Stimulated activated CD4-positive, alpha-beta T cell treated with anti-CD3 and anti-CD28 coated beads, Interleukin-1b, Interleukin-23, amount 100 ng/mL, for 48 hours (primary cell): ENCODE measurements around the gene CHAT.

Experiments
- DNase-seq: peaks from one replicate; pipeline ENCODE4 v3.0.0-alpha.2; 2020

The CHAT gene

DNA sequence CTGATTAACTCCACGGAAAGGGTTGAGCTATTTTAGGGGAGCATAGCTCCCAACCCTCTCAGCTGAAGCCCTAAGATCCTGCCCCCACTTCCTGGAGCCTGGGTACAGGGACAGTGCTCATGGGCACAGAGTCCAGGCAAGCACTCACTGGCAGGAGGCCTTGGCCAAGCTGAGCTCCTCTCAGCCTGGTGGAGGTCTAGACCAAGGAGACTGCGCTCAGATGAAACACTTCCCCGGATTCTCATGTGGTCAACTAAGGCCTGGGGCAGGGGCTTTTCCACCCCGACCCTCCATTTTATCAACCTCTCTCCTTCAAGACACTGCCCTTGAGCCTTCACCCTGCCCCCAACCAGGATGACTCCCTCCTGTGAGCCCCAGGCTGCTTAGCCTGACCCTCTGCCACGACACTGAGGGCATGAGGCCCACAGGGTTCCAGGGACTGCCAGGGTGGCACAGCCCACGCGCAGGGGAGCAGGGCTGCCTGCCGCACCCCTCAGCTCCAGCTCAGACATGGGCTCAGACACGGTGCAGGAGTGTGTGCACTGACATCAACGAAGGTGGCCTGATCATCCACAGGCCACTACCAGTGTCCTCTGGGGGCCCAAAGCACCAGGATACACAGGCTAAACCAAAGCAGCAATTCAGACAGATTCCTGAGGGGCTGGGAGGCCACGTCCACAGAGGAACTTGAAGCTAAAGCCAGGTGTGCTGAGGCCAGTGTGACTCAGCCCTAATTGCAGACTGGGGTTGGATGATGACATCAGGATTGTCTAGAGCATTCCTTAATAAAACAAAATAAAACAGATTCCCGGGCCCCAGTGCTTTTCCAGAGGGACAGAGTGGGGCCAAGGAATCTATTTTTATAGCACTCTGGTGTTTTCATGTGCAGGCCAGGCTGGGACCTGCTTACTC is 18.8 kb downstream of the CHAT start:
- DNase-seq = no peak

DNA sequence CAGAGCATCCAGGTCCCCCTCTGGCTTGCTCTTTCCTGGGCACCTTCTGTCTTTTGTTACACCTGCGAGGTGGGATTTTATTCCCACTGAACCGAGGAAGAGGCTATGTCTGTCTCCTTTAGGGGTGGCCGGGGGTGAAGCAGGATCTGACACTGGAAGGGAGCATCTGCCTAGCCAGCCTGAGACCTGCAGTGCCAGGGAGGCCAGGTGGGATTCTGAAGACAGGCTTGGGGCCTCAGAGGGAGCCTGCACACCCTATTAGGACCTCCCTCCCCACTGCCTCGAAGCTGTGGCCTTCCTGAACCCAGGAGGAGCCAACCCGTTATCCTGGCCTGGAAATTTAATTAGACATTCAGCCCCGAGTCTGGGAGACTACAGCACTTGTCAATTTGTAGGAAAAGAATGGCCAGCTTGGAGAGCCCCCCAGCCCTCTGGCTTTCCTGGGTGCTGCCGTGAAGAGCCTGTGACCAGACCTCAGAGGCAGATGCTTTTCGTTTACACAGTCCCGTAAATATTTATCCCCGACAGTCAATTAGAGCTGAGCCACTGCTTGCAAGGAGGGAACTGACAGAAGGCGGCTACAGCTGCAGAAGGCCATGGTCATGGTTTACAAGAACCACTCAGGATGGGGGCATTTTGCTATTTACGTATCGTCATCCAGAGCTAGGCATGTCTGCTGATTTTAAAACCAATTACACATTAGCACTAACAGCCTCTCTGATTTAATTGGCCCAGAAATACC is 19.7 kb downstream of the CHAT start:
- DNase-seq = no peak

DNA sequence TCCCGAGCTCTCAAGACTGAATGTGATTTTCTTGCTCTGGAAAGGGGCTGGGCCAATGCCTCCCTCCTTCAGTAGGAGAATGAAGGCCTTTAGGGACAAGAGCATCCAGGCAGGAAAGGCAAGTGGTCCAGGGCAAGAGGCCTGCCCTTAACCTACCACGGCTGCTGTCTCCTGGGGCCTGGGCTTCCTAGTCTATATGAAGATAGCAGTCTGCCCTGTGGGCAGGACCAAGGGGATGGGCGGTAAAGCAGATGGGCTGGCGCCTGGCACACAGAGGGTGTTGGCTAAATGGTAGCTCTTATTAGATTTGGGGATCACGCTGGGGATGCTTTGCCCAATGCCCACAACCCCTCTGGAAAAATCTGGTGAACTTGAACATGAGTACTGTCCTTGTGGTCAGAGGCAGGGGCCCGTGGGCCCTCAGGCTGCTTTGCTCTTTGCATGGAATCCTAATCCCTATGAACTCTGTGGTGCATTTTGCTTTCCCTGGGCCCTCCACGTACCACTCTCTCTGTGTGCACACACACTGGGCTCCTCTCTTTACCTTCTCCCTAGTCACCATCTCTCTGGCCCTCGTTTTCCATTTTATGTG is 20.3 kb downstream of the CHAT start:
- no peak for DNase-seq

DNA sequence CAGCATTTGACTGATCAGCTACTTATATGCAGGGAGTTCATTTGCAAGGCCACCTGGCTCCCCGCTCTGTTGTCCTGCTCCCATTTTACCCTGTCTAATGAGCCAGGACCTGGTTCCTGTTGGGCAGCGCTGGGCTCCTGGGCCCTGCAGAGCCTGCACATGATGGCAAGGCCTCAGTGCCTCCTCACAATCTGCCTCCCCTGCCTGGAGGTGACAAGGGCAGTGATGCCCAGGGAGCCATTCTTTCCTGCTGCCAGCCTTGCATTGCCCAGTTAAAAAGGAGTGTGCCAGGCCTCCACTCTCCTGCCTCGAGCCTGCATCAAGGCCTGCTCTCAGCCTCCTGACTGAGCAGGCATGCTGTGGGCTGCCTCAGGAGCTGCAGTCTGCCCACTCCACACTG is 28.5 kb downstream of the CHAT start:
- DNase-seq = no peak

DNA sequence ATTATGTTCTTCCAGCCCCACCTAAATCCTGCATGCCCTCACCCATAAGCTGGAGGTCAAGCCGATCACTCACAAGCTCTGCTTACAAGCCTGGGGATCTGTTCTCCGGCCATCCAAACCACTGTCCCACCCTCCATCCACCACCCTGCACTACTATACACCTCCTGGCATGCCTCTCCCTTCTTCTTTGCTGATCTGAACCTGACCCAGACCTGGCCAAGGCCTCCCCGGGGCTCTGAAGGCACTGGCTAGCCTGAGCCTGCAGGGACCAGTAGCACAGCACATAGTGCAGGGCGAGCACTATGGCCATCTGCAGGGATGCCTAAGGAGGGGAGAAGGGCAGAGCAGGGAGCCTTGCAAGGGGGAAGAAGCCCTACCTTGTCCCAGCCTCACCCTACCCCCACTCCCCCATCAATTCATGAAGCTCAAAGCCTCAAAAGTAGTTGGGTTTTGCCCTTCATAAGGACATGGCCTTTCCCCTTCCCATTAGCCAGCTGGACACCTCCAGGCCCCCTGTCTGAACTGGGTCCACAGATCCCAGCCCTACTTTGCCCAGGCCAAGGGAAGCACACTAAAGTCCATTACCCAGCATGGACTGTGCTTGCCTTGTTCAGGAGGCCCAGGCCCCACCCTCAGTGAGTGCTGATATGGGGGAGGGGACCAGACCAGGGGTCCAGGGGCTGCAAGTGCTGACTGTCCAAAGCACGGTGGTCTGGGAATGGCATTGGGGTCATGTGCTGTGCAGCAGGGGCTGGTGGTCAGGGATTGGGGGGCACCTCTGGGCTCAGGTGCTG is 29.6 kb downstream of the CHAT start:
- DNase-seq = no peak

DNA sequence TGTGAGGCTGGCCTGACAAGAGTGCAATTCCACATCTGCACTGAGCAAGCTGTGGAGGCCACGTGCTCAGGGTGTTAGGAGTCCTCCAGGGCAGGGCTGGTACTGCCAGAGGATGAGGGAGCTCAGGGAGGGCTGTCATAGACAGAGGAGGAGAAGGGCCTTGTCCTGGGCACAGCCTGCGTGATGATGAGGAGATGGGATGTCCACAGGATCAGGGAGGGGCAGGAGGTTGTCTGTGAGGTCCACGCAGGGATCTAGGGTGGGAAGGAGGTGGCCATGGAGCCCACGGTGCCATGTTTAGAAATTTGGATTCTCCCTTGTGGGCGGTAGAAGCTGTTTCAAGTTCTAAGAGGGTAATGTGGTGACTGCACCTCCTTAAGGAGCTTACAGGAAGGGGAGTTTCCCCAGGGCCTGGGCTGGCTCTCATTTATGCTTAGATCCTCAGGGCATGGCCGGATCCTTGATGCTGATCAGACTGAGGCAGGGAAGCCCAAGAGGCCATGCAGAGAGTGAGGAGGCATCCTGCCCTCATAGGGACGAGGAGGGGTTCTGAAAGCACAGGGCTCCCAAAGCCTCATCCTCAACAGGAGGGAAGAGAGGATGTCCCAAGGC is 30.3 kb downstream of the CHAT start:
- no peak for DNase-seq

DNA sequence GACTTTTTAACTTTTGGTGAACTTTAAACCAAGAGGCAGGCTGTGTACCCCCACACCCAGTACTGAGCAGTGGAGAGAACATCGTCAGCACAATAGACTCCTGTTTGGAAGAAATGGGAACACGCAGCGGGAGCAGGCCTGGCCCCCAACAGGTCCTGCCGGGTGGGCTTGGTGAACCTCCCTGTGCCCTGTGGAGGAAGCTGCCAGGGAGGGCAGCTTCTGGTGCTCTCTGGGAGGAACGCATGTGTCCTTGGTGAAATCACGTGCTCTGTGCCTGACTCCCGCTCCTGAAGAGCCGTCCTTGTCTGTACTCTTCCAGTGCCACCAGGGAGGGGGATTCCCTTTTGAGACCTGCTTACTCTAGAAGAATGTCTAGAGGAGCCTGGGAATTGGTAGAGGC is 31.6 kb downstream of the CHAT start:
- DNase-seq = no peak

DNA sequence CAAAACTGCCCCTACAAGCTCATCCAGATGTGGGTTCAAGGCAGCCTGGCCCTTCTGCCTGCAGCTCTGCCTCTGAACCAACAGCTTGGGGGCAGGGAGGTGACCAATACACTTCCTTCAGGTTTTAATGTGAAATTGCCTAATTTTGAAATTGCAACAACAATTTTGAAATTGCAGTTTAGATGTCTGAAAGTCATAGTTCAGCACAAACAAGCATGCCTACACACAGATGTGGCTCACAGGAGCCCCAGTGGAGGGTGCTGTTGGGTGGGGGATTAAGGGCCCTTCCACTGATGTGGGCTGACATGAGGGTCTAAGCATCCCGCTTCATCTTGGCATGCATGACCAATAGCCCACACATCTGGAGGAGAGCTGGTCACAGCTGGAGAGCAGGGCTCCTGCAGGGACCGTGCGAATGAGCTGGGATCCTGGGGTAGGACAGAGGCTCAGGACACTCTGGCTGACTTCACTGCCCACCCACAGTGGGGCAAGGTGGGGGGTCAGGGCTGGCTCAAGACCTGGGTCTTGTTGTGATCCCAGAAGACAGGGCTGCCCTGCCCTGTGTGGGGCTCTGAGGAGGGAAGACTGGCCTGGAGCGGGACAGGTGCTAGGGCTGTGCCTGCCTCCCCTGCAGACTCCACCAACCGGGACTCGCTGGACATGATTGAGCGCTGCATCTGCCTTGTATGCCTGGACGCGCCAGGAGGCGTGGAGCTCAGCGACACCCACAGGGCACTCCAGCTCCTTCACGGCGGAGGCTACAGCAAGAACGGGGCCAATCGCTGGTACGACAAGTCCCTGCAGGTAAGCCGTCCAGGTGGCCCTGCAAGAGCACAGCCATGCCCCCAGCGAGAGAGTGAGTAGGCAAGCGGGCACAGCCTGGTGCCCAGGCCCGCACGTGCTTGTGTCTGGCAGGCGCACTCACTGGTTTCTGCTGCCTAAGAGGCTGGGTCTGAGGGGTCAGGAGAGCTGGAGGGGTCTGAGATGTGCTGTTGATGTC is 32.3 kb downstream of the CHAT start:
- DNase-seq = no peak

DNA sequence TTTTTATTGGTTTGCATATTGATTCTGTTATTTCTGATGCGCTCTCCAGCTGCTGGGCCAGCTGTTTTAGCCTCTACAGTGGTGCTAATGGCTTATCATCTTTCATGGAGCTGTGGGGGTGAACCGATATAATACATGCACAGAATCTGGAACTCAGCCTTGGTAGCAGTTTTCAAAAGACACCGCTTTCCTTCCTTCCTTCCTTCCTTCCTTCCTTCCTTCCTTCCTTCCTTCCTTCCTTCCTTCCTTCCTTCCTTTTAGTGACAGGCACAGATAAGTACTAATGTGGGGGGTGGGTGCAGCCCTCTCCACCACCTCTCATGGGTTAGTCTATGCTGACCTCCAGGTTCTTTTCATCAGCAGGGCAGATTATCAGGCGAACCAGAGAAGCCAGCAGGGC is 33.7 kb downstream of the CHAT start:
- DNase-seq = no peak

DNA sequence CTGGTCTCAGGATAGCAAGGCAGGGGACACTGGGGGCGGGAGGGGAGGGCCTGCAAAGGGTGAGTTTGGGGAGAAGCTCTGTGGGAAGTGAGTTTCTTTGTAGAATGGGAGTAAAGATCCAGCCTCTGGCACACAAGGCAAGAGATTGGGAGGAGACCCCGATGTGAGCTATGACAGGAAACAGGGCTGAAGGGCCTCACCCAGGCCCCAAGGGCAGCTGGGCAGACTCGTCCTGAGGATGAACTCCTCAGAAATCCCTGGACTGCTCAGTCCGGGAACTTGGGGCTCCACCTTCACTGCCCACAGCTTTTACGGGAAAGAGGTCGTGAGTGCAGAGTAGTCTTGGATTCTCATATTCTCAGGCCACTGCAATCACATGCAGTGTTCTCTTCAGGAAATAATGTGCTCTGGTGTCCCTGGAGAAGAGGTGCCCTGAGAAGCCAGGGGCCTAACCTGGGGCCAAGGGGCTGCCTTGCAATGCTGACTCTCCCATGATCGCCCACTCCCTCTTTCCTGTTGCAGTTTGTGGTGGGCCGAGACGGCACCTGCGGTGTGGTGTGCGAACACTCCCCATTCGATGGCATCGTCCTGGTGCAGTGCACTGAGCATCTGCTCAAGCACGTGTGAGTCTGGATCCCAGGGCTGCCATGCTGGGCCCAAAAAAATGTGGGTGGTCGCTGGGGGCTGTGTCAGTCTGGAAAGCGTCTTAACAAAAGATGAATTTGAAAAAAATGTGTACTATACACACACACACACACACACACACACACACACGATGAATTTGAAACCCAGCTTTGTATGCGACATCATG is 34.4 kb downstream of the CHAT start:
- DNase-seq = no peak

DNA sequence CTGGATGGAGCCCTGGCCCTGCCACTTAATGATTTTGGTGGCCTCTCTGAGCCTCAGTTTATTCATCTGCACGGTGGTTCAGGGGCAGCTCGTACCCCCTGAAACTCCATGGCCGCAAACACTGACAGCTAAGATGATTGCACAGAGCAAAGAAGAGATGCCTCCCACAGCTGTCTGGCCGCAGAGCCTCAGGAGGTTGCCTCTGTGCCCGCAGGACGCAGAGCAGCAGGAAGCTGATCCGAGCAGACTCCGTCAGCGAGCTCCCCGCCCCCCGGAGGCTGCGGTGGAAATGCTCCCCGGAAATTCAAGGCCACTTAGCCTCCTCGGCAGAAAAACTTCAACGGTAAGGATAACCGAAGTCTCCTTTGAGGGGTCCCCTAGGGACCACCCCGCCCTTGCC is 35.5 kb downstream of the CHAT start:
- peak; percentile 4 for DNase-seq

DNA sequence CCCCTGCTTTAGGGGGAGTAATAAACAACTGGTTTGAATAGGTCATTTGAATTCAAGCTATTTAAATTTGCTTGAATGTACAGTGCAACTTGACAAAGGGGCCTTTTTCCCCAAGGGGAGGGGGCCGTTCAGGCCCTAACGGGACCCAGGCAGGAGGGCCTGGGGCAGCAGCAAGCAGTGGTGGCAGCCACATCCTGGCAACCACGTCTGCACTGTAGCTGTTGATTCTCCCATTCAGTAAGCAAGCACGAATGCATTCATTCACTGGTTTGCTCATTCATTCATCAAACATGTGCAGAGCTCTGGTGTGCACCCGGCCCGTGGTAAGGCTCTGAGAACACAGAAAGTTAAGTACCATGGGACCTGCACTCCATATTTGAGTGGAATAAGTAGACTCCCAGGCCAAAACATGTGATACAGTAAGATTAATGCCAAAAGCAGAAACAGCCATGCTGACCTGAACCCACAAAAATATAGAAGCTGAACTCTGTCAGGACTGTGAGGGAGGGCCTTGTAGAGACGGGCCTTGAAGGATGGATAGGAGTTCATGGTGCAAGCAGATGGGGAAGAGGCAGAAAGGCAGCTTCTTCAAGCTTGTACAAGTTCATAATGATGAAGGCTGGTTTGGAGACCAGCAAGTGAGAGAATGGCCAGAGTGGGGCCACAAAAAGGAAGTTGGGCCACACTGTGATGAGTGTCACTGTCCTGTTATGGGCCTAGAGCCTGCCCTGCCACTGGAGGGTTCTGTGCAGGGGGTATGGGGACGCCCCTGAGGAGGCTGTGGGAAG is 36.3 kb downstream of the CHAT start:
- no peak for DNase-seq

DNA sequence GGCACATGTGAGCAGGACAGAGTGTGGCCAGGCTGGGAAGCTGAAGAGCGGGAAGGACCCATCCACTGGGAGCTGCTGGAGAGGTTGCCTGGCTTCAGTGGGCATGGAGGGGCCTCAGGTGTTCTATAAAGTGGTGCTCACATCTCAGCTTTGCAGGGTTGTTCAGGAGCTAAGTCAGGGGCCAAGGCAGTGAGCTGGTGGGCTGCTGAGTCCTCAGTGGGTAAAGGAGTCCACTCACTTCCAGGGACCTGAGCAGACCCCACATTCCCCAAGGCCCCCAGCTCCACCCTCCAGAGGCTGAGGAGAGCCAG is 36.8 kb downstream of the CHAT start:
- no peak for DNase-seq

DNA sequence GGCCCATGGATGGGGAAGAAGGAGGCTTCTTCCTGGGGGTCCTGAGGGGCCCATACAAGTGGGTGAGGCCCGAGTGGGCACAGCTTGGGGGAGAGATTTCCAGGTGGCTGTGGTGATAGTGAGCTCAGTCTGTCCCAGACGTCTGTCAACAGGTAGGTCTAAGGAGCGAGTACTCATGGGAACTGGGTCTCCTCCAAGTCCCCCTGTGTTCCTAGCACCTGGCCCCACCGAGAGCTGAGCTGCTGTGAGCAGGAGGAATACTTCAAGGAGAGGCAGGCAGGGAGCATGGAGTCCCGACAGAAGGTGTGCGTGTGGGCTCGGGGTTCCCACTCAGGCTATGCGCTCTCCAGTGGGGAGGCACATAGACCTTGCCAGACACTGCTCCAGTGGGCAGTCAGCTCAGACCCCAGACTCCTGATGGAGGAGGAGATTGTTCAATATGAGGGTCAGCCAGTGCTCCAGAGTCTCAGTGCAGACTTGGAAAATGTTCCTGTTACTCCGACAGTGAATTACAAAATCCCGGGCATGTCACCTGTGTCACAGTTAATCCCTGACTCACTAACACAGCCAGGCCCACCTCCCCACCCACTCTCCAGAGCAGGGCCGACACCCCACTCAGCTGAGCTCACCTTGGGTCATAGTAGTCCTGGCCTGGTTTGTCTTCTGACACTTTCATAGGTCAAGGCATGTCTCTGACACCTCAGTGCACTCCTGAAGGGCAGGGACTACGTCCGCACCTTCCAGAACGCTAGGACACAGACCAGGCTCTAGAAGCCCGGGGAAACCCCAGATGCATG is 37.4 kb downstream of the CHAT start:
- no peak for DNase-seq

DNA sequence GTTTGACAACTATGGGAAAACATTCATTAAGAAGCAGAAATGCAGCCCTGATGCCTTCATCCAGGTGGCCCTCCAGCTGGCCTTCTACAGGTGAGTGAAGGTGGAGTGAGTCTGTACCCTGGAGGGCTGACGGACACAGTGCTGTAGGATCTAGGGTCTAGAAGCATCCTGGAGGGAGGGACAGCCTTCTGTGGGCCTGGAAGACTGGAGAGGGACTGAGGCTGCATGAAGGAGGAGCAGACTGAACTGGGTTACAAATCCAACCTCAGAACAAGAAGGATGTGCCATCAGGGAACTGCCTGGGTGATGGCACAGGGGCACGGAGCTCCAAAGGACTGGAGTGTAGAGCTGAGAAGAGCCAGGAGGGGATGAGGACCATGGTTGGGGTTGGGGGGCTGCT is 38.1 kb downstream of the CHAT start:
- DNase-seq = no peak

DNA sequence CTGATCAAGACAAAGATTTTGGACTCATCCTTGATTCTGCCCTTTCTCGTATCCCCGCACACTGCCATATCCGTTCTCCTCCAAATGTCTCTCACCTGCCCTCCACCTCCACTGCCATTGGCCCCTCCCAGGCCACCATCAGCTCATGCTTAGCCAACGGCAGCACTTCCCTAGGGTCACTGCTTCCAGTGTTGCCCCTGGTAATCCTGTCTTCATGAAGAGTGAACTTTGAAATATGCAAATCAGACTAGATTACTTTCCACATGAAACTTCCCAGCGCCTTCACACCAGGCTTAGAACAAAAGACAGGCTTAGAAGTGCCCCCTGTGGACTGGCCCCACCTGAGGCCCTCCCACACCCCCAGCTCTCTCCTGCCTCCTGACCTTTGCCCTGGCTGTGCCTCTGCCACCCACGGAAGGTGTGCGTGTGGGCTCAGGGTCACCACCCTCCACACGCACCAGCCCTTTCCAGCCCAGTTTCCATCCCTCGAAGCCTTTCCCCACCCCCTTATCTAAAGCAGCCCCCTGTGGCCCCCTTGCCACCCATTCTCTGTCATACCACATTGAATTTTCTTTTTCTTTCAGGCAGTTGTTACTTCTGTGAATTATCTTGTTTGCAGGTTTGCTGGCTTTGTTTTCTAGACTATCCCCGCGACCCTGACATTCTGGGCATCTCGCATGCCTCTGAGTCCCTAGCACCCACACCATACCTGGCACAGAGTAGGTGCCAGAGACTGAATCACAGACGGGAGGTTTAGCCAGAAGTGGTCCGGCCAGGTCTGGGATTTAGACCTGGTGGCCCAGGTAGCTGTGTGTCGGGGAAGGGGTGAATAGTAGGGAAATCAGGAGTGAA is 38.8 kb downstream of the CHAT start:
- no peak for DNase-seq

DNA sequence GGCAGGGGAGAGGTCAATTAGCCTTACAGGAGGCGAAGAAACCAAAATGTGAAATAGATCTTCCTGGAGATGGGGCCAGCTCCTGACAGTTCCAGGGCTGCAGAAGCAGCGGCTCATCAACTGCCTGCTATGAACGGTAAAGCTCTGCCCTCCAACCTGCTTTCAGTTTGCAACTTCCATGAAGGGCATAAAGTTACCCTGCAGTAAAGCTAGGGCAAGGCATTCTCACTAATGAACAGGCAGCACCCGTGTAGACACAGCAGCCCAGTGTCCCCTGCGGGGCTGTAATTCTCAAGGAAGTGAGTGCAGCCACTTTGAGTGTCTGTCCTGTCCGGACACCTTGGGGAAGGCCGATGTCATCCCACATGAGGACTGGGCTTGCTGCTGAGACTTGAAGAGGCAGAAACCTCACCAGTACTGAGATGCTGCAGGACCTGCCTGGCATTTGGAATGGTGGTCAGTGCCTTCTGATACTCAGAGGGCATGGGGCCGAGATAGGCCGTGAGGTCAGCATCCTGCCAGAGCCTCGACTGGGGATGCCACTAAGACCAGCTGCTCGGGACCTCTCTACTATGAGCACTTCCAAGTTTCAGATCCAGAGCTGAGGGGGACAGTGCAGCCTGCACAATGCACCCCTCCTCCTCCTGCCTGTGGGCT is 39.6 kb downstream of the CHAT start:
- DNase-seq = no peak
